ENCODE measurements around the gene KCNF1. TPM values are rescaled to one million over a fixed set of nuclear protein-coding genes. Genes with fewer than 3 reads are reported as not detected.

The KCNF1 gene
- total and polyA plus RNA-seq, 4 donors = 0.09 TPM; not detected in 3

GRCh38 chr2:10954856-10955818, 43.4 kb downstream of the KCNF1 start:
- Histone ChIP-seq H3K36me3 (ENCODE audit: control insufficient read depth in 4 of 4, insufficient read depth in 3 of 4, low read depth in 1 of 4, low read length in 3 of 4) (no peaks in the 10 kb centered on the region), H3K27me3 (ENCODE audit: control insufficient read depth in 4 of 4, insufficient read depth in 4 of 4, low read length in 3 of 4) (peaks cover 0 to 3% (median 0%) of the 10 kb centered on the region in 4 donors), H3K27ac (ENCODE audit: low read depth in 1 of 2, low read length in 2 of 2) (no peak overlapping the region), H3K4me1 (ENCODE audit: control insufficient read depth in 4 of 4, insufficient read depth in 4 of 4, low read length in 3 of 4) (no peaks in the 10 kb centered on the region), H3K9ac (ENCODE audit: low read depth in 1 of 2, low read length in 2 of 2) (no peak overlapping the region), H3K9me3 (ENCODE audit: control insufficient read depth in 4 of 4, low read length in 3 of 4) (no peaks in the 10 kb centered on the region), H3K4me3 (ENCODE audit: low read depth in 1 of 3, low read length in 3 of 3) (no peak overlapping the region)
- no peak for TF ChIP-seq ATF3 (IDR thresholded peaks at IDR 0.05)
- no peak for TF ChIP-seq FOXA2 (IDR thresholded peaks at IDR 0.05)
- TF ChIP-seq ZBTB33 (IDR thresholded peaks at IDR 0.05) = no peak
- no peak for TF ChIP-seq RAD21 (IDR thresholded peaks at IDR 0.05)
- no peak for DNase-seq (ENCODE audit: low spot score)
- 89% methylated on average over 12 of the region's 12 CpGs for WGBS

GRCh38 chr2:10956006-10956790, 44.5 kb downstream of the KCNF1 start:
- TF ChIP-seq REST (IDR thresholded peaks at IDR 0.05) = no peak
- TF ChIP-seq RAD21 (IDR thresholded peaks at IDR 0.05) = no peak
- no peak for TF ChIP-seq FOXA2 (IDR thresholded peaks at IDR 0.05)
- no peak for TF ChIP-seq SP1 (IDR thresholded peaks at IDR 0.05)
- no peak for TF ChIP-seq GABPA (IDR thresholded peaks at IDR 0.05 in 1 of 2, conservative IDR thresholded peaks at IDR 0.05 in 1 of 2)
- no peak for TF ChIP-seq FOXA1 (IDR thresholded peaks at IDR 0.05)
- no peak for TF ChIP-seq JUND (IDR thresholded peaks at IDR 0.05)
- TF ChIP-seq NR2F2 (IDR thresholded peaks at IDR 0.05) = no peak
- TF ChIP-seq EGR1 (IDR thresholded peaks at IDR 0.05; ENCODE audit: low read depth in 2 of 2) = no peak
- TF ChIP-seq ZBTB33 (IDR thresholded peaks at IDR 0.05) = no peak
- TF ChIP-seq HNF4A (conservative IDR thresholded peaks at IDR 0.05) = no peak
- no peak for TF ChIP-seq CTCF (IDR thresholded peaks at IDR 0.05; ENCODE audit: low read depth, low read length, missing input control)
- no peaks in the 10 kb centered on the region for H3K4me1 ChIP-seq (ENCODE audit: control insufficient read depth in 4 of 4, insufficient read depth in 4 of 4, low read length in 3 of 4)
- no peak overlapping the region for H3K27ac ChIP-seq (ENCODE audit: low read depth in 1 of 2, low read length in 2 of 2)
- H3K4me3 ChIP-seq (ENCODE audit: low read depth in 1 of 3, low read length in 3 of 3) = no peak overlapping the region
- peaks cover 0 to 3% (median 0%) of the 10 kb centered on the region in 4 donors for H3K27me3 ChIP-seq (ENCODE audit: control insufficient read depth in 4 of 4, insufficient read depth in 4 of 4, low read length in 3 of 4)
- no peak for DNase-seq (ENCODE audit: low spot score)
- 94% methylated on average over 16 of the region's 16 CpGs for WGBS
- H3K36me3 ChIP-seq (ENCODE audit: control insufficient read depth in 4 of 4, insufficient read depth in 3 of 4, low read depth in 1 of 4, low read length in 3 of 4) = no peaks in the 10 kb centered on the region
- H3K9ac ChIP-seq (ENCODE audit: low read depth in 1 of 2, low read length in 2 of 2) = no peak overlapping the region
- no peaks in the 10 kb centered on the region for H3K9me3 ChIP-seq (ENCODE audit: control insufficient read depth in 4 of 4, low read length in 3 of 4)
